Hepatic stellate cell (primary cell): ENCODE measurements around the gene TIMM23.
"Not testable (repeated sequence)": the region's sequence is repeated elsewhere in the genome, so short reads cannot be mapped to it uniquely, and the experiment has no call there.

Experiments used
- DNase-seq: peaks from one replicate; pipeline ENCODE4 v3.0.0; 2011; ENCODE audit warnings: low spot score

TIMM23 gene

GRCh38 chr10:45997557-45997956 is 25.3 kb downstream of the TIMM23 start:
- no peak for DNase-seq

DNA sequence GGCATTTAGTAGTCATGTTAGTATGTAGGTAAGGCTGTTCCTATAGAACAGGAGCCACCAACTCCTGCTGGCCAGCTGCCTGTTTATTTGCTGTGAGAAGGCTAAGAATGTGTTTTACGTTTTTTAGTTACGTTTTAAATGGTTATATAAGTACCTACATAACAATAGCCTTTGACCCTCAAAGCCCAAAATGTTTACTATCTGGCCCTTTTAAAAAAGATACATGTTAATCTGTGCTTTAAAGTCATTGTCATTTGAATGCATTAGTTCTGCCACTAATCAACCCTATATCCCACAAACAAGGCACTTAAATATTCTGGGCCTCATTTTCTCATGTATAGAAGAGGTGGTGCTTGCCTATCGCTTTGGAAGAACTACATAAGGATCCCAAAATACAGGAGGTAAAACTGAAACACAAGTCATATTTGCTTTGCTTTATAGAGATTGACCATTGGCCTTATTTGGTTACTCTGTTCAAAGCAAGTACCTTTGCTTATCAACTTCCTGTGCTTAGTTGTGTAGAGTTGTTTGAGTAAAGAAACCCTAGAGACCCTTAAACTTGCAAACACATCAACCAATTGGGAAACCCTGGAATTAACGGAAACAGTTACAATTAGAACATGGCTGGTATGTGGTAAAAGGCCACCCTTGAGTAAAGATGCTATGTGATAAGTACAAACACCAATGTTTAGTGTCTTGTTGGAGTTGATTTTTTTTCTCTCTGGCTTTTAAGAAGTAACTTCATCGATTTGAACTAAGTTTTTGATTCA is 25.9 kb downstream of the TIMM23 start:
- DNase-seq = no peak

DNA sequence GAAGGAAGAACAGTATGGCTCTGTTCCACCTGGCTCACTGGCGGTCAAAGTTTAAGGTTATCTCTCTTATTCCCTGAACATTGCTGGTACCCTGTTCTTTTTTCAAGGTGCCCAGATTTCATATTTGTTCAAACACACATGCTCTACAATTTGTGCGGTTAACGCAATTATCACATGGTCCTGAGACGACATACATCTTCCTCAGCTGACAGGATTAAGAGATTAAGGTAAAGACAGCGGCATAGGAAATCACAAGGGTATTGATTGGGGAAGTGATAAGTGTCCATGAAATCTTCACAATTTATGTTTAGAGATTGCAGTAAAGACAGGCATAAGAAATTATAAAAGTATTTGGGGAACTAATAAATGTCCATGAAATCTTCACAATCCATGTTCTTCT is 27.7 kb downstream of the TIMM23 start:
- not testable (repeated sequence) for DNase-seq

- no peak for DNase-seq
Observed at GRCh38 chr10:46000538-46000937, 28.2 kb downstream of the TIMM23 start.

DNA sequence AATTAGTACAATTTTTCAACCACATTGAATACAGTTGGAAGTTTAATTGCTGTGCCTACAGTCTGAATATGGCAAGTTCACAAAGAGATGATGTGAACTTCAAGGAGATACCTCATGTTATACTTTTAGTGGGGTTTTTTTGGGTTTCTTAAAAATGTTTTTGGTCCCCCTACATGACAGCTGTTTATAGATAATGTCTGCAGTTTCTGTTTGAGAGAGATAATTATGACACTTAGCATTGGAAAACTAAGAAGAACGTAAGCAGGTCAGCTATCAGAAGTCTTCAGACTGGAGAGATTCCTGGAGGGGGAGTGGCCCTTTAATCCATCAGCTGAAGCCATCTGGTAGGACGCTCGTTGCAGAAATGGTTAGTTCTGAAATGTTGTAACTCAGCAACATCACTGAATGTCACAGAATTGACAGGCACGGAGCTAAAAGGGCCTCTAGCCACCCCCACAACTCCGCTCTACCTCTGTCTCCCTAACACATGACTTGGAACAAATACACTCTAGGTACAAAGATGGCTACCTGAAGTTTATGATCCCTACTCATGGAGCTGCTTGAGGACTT is 29.0 kb downstream of the TIMM23 start:
- no peak for DNase-seq

GRCh38 chr10:46002189-46002687 is 29.9 kb downstream of the TIMM23 start:
- DNase-seq = not testable (repeated sequence)

- DNase-seq = no peak
Observed at GRCh38 chr10:46002916-46003693, 30.8 kb downstream of the TIMM23 start.

DNA sequence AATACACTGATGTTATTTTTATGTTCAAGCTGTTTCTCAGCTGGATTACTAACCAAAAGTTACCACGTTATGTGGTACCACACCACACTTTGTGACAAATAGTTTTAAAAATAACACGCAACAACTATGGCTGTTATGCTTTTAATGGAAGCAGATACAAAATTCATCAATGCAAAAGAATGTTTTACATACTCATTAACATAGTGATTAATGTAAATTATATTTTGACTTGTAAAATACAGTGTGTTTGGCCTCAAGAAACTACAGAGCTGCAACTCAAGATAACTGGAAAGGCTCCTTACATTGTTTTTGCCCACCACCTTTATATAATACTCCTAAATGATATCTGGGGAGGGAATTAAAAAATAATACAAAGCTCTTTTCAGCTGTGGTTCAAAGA is 32.7 kb downstream of the TIMM23 start:
- no peak for DNase-seq

- DNase-seq = no peak
Observed at GRCh38 chr10:46005383-46005782, 33.1 kb downstream of the TIMM23 start.

DNA sequence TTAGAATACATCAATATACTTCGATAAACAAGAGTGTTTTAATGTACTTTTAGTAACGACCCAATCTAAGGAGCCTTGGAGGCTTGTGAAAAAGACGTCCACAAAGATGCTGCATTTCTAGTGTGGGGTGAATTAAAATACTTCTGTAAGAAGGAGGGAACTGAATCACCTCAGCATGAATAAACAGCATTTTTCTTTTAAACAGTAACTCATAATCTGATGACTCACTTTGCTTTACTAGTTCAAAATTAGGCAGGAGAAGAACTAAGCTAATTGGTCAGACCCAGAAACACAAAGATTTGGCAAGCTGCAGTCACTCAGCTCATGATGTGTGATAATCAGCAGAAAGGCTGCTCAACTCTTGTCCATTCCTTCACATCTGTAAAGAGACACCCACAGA is 33.9 kb downstream of the TIMM23 start:
- DNase-seq = peak; percentile 14

DNA sequence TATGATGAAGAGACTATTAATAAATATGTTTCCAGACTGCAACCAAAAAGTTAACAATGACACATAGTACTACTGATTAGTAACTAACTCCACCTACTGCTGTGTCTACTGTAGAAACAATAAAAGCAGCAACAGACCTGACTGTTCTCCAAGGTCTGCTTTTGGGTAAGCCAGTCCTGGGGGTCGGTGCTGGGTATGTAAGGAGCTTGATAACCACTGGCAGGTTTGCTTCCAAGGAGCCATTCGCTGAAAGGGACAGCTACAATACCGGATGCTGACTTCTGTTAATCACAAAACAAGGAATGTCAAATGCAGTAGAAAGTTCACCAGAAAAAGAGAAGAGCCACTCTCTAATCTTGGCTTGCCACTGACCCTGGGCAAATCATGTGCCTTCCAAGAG is 40.5 kb downstream of the TIMM23 start:
- no peak for DNase-seq

DNA sequence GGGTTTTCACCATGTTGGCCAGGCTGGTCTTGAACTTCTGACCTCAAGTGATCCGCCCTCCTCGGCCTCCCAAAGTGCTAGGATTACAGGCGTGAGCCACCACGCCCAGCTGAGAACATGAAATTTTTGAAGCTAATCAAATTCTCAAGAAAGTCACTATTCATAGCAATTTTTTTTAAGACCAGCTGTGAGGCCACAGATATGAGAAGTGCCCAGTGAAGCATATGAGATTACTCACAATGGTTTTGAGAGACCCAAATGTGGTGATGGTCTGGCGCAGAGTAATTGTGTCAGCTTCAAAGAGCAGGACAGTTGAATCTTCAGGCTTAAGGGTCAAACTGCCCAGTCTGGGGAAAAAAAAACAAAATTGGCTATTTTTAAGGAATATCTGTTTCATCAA is 41.9 kb downstream of the TIMM23 start:
- DNase-seq = no peak

DNA sequence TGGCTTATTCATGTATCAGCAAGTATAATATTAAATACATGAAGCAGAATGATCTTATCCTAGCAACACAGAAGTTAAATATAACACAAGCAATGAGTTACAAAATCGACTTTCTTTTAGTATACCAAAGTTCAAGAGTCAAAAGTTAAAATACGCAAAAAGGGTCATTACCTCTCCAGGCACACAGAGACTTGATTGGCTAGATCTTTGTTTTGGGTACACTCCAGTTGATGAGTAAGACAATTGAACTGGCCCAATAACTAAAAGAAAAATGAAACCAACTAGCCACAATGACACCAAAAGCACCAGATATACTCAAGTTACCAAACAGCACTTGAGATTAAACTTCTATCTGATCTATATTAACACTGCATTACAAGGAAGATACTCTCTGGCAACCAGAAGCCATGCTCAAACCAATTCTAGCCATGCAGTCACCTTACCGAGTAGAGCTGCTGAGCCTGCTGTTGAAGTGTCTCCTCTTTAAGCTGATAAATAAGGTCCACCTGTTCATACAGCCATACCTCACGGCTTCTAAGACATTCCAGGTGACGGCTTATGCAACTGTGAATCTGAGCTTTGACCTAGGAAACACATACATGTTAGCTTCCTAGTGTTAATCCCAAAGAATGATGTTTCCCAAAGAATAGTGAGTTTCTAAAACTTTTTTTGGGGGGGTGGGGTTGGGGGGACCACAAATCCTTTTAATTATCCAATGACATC is 42.6 kb downstream of the TIMM23 start:
- DNase-seq = peak; percentile 11

GRCh38 chr10:46016190-46016589 is 43.9 kb downstream of the TIMM23 start:
- no peak for DNase-seq

- no peak for DNase-seq
Observed at GRCh38 chr10:46016811-46017210, 44.5 kb downstream of the TIMM23 start.

GRCh38 chr10:46017733-46018132 is 45.4 kb downstream of the TIMM23 start:
- no peak for DNase-seq

GRCh38 chr10:46018453-46019176 is 46.3 kb downstream of the TIMM23 start:
- peak; percentile 9 for DNase-seq

DNA sequence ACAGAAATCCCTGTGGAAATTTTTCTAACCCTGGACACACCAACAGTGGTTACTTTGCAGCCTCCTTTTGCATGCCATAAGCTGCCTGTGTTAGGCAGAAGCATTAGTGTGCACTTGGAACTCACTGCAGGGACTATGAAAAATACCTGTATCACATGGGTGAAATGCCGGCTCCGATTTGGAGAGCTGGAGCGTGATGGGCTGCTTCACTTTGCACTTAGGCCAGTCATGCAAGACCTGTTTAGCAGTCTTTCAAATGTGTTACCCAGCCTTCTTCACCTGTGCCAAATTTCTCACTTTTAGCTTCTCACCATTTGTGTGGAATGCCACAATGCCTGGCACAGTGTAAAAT is 46.9 kb downstream of the TIMM23 start:
- DNase-seq = no peak

GRCh38 chr10:46019569-46020343 is 47.5 kb downstream of the TIMM23 start:
- peak; percentile 8 for DNase-seq

DNA sequence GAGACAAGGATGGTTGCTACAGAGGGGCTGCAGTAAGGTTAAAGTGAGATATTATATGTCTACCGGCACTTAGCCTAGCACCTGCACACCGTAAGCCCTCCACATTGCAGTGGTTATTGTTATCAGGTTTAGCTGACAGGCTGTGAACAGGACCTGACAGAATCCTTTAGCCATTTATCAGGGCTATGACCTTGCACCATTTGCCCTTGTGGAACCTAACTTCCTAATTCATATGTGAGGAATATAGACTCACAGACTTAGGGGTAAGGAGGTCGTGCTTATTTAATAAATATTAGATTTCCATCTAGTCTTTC is 48.0 kb downstream of the TIMM23 start:
- DNase-seq = no peak
